ENCODE data around the gene TFG. TPM values are rescaled to one million over a fixed set of nuclear protein-coding genes. Genes with fewer than 3 reads are reported as not detected.

Gene TFG
- total RNA-seq, 1 donor from 2014 or later, result 148 TPM

DNA sequence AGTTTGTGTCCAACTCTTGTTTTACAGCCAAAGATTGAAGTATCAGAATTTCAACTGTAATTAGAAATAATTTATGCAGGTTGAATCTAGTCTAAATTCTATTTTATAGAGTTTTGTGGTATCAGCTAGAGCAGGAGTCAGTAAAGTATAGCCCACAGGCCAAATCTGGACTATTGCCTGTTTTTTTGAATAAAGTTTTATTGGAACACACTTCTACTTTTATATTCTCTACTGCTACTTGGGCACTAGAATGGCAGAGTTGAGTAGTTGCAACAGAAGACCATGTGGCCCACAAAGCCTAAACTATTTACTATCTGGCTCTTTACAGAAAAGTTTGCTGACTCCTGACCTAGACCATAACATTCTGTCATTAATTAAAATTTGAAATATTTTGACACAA is 36.3 kb downstream of the TFG start:
- H3K27me3 Mint-ChIP-seq (ENCODE audit: low read depth), result no peaks in the 10 kb centered on the region
- H3K9me3 Mint-ChIP-seq (ENCODE audit: low read depth), result no peaks in the 10 kb centered on the region
- TF ChIP-seq, protein P1, sequence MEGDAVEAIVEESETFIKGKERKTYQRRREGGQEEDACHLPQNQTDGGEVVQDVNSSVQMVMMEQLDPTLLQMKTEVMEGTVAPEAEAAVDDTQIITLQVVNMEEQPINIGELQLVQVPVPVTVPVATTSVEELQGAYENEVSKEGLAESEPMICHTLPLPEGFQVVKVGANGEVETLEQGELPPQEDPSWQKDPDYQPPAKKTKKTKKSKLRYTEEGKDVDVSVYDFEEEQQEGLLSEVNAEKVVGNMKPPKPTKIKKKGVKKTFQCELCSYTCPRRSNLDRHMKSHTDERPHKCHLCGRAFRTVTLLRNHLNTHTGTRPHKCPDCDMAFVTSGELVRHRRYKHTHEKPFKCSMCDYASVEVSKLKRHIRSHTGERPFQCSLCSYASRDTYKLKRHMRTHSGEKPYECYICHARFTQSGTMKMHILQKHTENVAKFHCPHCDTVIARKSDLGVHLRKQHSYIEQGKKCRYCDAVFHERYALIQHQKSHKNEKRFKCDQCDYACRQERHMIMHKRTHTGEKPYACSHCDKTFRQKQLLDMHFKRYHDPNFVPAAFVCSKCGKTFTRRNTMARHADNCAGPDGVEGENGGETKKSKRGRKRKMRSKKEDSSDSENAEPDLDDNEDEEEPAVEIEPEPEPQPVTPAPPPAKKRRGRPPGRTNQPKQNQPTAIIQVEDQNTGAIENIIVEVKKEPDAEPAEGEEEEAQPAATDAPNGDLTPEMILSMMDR (IDR thresholded peaks at IDR 0.05), result no peak
- H3K4me1 Mint-ChIP-seq (ENCODE audit: low read depth), result peaks cover 24% of the 10 kb centered on the region
- H3K4me3 Mint-ChIP-seq (ENCODE audit: unreplicated experiment), result no peak overlapping the region
- H3K36me3 Mint-ChIP-seq (ENCODE audit: low read depth), result peaks cover 34% of the 10 kb centered on the region
- DNase-seq (ENCODE audit: low spot score), result no peak
- peak overlapping the region; percentile 83 for H3K27ac Mint-ChIP-seq (ENCODE audit: unreplicated experiment)

DNA sequence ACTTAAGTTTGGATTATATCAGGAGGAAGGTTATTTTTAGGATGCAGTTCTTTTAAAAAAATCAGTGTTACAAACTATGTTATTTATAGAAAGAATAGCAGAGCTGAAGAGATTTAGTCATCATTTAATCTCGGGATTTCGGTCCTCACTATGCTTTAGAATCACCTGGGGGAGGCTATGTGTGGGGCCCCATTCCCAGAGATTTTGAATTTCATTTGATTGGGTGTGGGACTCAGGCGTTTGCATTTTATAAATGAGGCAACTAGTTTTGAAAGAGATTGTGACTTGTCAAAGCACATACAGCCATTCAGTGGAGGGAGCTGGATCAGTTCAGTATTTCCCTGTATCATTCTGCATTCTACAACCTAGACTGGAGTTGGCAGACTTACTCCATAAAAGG is 36.8 kb downstream of the TFG start:
- TF ChIP-seq, protein P1 (IDR thresholded peaks at IDR 0.05), result peak; percentile 38
- no peak for DNase-seq (ENCODE audit: low spot score)
- H3K27ac Mint-ChIP-seq (ENCODE audit: unreplicated experiment), result peak overlapping the region; percentile 83
- no peaks in the 10 kb centered on the region for H3K9me3 Mint-ChIP-seq (ENCODE audit: low read depth)
- peaks cover 37% of the 10 kb centered on the region for H3K36me3 Mint-ChIP-seq (ENCODE audit: low read depth)
- peaks cover 24% of the 10 kb centered on the region for H3K4me1 Mint-ChIP-seq (ENCODE audit: low read depth)
- H3K27me3 Mint-ChIP-seq (ENCODE audit: low read depth), result no peaks in the 10 kb centered on the region
- no peak overlapping the region for H3K4me3 Mint-ChIP-seq (ENCODE audit: unreplicated experiment)

DNA sequence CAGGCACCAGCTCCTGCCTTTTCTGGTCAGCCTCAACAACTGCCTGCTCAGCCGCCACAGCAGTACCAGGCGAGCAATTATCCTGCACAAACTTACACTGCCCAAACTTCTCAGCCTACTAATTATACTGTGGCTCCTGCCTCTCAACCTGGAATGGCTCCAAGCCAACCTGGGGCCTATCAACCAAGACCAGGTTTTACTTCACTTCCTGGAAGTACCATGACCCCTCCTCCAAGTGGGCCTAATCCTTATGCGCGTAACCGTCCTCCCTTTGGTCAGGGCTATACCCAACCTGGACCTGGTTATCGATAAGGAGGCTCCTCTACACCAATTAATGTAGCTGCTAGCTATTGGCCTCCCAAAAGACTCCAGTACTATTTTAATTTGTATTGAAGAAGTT is 38.9 kb downstream of the TFG start:
- Mint-ChIP-seq H3K27me3 (ENCODE audit: low read depth) (no peaks in the 10 kb centered on the region), H3K36me3 (ENCODE audit: low read depth) (peaks cover 45% of the 10 kb centered on the region), H3K4me3 (ENCODE audit: unreplicated experiment) (no peak overlapping the region), H3K4me1 (ENCODE audit: low read depth) (peaks cover 27% of the 10 kb centered on the region), H3K9me3 (ENCODE audit: low read depth) (no peaks in the 10 kb centered on the region), H3K27ac (ENCODE audit: unreplicated experiment) (no peak overlapping the region)
- DNase-seq (ENCODE audit: low spot score), result no peak
- TF ChIP-seq, protein P1 (IDR thresholded peaks at IDR 0.05), result no peak

DNA sequence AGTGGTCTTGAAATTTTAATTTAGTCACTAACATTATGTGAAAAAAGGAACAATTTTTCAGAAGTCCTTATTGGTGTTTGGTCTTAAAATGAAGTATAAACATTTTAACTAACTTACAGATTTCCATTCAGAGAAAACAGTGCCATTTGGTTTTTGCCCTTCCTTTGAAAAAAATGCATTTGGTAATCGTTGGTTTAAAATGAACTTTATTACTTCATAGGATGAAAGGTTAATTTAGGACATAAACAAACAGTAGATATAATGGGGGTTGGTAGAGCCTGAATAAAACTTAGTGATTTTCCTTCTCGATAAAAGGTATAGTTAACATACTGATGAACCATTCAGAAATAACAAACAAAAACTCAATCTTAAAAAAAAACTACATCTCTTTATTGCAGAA is 39.7 kb downstream of the TFG start:
- no peaks in the 10 kb centered on the region for H3K27me3 Mint-ChIP-seq (ENCODE audit: low read depth)
- H3K36me3 Mint-ChIP-seq (ENCODE audit: low read depth), result peaks cover 49% of the 10 kb centered on the region
- no peak overlapping the region for H3K27ac Mint-ChIP-seq (ENCODE audit: unreplicated experiment)
- H3K9me3 Mint-ChIP-seq (ENCODE audit: low read depth), result no peaks in the 10 kb centered on the region
- no peak for DNase-seq (ENCODE audit: low spot score)
- TF ChIP-seq, protein P1 (IDR thresholded peaks at IDR 0.05), result no peak
- peaks cover 33% of the 10 kb centered on the region for H3K4me1 Mint-ChIP-seq (ENCODE audit: low read depth)
- no peak overlapping the region for H3K4me3 Mint-ChIP-seq (ENCODE audit: unreplicated experiment)

DNA sequence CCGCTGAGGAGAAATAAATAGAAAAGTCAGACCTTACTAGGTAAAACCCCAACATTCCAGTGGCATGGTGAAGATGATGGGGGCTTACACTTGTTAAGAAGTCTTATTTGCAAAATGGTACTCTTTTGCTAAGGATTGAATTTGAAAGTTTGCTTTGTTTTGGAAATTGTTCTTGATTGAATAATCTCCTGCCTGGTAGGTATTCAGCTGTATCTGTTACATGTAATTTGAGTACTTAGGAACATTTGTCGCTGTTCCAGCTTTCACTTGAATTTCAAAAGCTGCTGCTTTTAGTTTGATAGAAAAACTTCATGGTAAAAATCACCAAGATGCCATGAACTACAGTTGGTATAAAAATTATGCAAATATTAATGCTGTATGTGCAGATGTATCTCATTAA is 44.6 kb downstream of the TFG start:
- no peaks in the 10 kb centered on the region for H3K27me3 Mint-ChIP-seq (ENCODE audit: low read depth)
- H3K4me3 Mint-ChIP-seq (ENCODE audit: unreplicated experiment), result no peak overlapping the region
- TF ChIP-seq, protein P1 (IDR thresholded peaks at IDR 0.05), result no peak
- peaks cover 37% of the 10 kb centered on the region for H3K36me3 Mint-ChIP-seq (ENCODE audit: low read depth)
- peaks cover 20% of the 10 kb centered on the region for H3K4me1 Mint-ChIP-seq (ENCODE audit: low read depth)
- DNase-seq (ENCODE audit: low spot score), result no peak
- no peak overlapping the region for H3K27ac Mint-ChIP-seq (ENCODE audit: unreplicated experiment)
- H3K9me3 Mint-ChIP-seq (ENCODE audit: low read depth), result no peaks in the 10 kb centered on the region

Measured in chondrocyte (in vitro differentiated cells).